NCI-H146 treated with DMSO at 0.1 percent for 48 hours (cell line): ENCODE results near the gene CNST.
"Not testable (repeated sequence)": the region's sequence is repeated elsewhere in the genome, so short reads cannot be mapped to it uniquely, and the experiment has no call there.

Source experiments
- DNase-seq: peaks from one replicate; lab custom pipeline; 2025; ENCODE audit not compliant: unreplicated experiment; lab: John Stamatoyannopoulos, UW

Gene CNST

GRCh38 chr1:246674049-246674448 lies 107.8 kb downstream of the CNST start:
- DNase-seq = no peak

GRCh38 chr1:246677842-246678241 lies 111.6 kb downstream of the CNST start:
- no peak for DNase-seq

- DNase-seq = no peak
Measured at GRCh38 chr1:246678816-246679793, 112.8 kb downstream of the CNST start.

GRCh38 chr1:246679794-246680177 lies 113.5 kb downstream of the CNST start:
- DNase-seq = no peak

GRCh38 chr1:246680190-246680589 lies 113.9 kb downstream of the CNST start:
- DNase-seq = no peak

- no peak for DNase-seq
Measured at GRCh38 chr1:246680696-246681130, 114.5 kb downstream of the CNST start.

- no peak for DNase-seq
Measured at GRCh38 chr1:246681900-246682895, 115.9 kb downstream of the CNST start.

- no peak for DNase-seq
Measured at GRCh38 chr1:246683521-246683920, 117.3 kb downstream of the CNST start.

- no peak for DNase-seq
Measured at GRCh38 chr1:246687002-246687401, 120.7 kb downstream of the CNST start.

GRCh38 chr1:246689409-246690008 lies 123.3 kb downstream of the CNST start:
- DNase-seq = peak; percentile 93

GRCh38 chr1:246690100-246690499 lies 123.8 kb downstream of the CNST start:
- DNase-seq = peak; percentile 51

- no peak for DNase-seq
Measured at GRCh38 chr1:246691622-246692495, 125.6 kb downstream of the CNST start.

- not testable (repeated sequence) for DNase-seq
Measured at GRCh38 chr1:246694213-246694895, 128.1 kb downstream of the CNST start.

- DNase-seq = no peak
Measured at GRCh38 chr1:246695136-246695535, 128.9 kb downstream of the CNST start.

- no peak for DNase-seq
Measured at GRCh38 chr1:246695666-246696065, 129.4 kb downstream of the CNST start.

- DNase-seq = no peak
Measured at GRCh38 chr1:246698466-246699094, 132.3 kb downstream of the CNST start.

GRCh38 chr1:246699095-246699735 lies 133.0 kb downstream of the CNST start:
- peak; percentile 96 for DNase-seq

- no peak for DNase-seq
Measured at GRCh38 chr1:246703581-246703980, 137.3 kb downstream of the CNST start.
